C4-2B (cell line): ENCODE data around the gene MRPL45.

Experiments used
- ZFX ChIP-seq: fragments of 450-650 bp; IDR thresholded peaks from 2 replicates; pipeline ENCODE4 v1.6.1; 2017
- TF ChIP-seq, protein P1 (sequence below): fragments of 450-650 bp; conservative IDR thresholded peaks from 2 replicates; pipeline ENCODE4 v1.5.1; 2017; ENCODE audit warnings: mild to moderate bottlenecking

DNA sequence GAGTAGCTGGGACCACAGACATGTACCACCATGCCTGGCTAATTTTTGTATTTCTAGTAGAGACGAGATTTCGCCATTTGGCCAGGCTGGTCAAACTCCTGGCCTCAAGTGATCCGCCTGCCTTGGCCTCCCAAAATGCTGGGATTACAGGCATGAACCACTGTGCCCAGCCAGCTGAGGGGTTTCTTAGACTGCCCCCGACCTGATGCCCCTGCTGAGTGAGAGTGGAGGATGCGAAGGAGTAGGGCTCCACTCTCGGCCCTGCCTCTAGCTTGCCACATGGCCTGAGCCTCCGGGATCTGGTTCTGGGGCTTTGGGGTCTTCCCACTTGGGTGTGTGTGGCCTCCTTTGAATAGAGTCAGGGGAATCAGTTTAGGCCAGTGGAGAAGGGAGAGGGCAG lies 35.8 kb downstream of the MRPL45 start:
- no peak for TF ChIP-seq ZFX
- TF ChIP-seq, protein P1, sequence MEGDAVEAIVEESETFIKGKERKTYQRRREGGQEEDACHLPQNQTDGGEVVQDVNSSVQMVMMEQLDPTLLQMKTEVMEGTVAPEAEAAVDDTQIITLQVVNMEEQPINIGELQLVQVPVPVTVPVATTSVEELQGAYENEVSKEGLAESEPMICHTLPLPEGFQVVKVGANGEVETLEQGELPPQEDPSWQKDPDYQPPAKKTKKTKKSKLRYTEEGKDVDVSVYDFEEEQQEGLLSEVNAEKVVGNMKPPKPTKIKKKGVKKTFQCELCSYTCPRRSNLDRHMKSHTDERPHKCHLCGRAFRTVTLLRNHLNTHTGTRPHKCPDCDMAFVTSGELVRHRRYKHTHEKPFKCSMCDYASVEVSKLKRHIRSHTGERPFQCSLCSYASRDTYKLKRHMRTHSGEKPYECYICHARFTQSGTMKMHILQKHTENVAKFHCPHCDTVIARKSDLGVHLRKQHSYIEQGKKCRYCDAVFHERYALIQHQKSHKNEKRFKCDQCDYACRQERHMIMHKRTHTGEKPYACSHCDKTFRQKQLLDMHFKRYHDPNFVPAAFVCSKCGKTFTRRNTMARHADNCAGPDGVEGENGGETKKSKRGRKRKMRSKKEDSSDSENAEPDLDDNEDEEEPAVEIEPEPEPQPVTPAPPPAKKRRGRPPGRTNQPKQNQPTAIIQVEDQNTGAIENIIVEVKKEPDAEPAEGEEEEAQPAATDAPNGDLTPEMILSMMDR = no peak
